Stomach (tissue), 9 donors: ENCODE data around the gene ERI2. TPM values are rescaled to one million over a fixed set of nuclear protein-coding genes. Genes with fewer than 3 reads are reported as not detected.

ENCODE experiments used
- DNase-seq, 2 donors: peaks; one replicate each; pipeline versions ENCODE4 v3.0.0 to v3.0.0-alpha.2; 2013 to 2019
- H3K27ac ChIP-seq, 5 donors: fragments of 200-600 bp in 4 of 5; sonication (generic) in 4 of 5; one replicate each; pipeline ENCODE4 v1.5.1; 2013 to 2019; ENCODE audit warnings: mild to moderate bottlenecking in 1 of 5, moderate library complexity in 1 of 5
- H3K27me3 ChIP-seq, 3 donors: fragments of 200-600 bp; sonication (generic); one replicate each; pipeline ENCODE4 v1.5.1; 2017 to 2019; ENCODE audit warnings: mixed run types in 1 of 3
- H3K36me3 ChIP-seq, 4 donors: fragments of 200-600 bp; sonication (generic); 1 replicate in 3 of 4; 2 replicates in 1 of 4; pipeline ENCODE4 v1.5.1; 2016 to 2019
- H3K4me1 ChIP-seq, 4 donors: fragments of 200-600 bp; sonication (generic); one replicate each; pipeline ENCODE4 v1.5.1; 2016 to 2019
- H3K4me3 ChIP-seq, 4 donors: fragments of 200-600 bp; sonication (generic) in 3 of 4; one replicate each; pipeline ENCODE4 v1.5.1; 2016 to 2019; ENCODE audit warnings: mild to moderate bottlenecking in 1 of 4
- H3K9me3 ChIP-seq, 4 donors: fragments of 200-600 bp; sonication (generic); one replicate each; pipeline ENCODE4 v1.5.1; 2016 to 2019
- CTCF ChIP-seq, 7 experiments: fragments of 450-650 bp in 4 of 7; fragments of 200-600 bp in 3 of 7; sonication (generic) in 3 of 7; IDR thresholded peaks; one replicate each; pipeline ENCODE4 v1.5.1; 2016 to 2019; ENCODE audit warnings: antibody characterized with exemption in 7 of 7, control low read depth in 2 of 7, mild to moderate bottlenecking in 1 of 7
- EP300 ChIP-seq: sonication (generic); formaldehyde crosslinking; IDR thresholded peaks from one replicate; pipeline ENCODE4 v1.6.1; 2017; ENCODE audit warnings: antibody characterized with exemption
- POLR2A ChIP-seq, 4 donors: fragments of 450-650 bp; IDR thresholded peaks; one replicate each; pipeline ENCODE4 v1.6.1; 2016; ENCODE audit warnings: antibody characterized with exemption in 4 of 4, control low read depth in 2 of 4, mild to moderate bottlenecking in 1 of 4, moderate library complexity in 1 of 4
- POLR2AphosphoS5 ChIP-seq, 3 donors: sonication (generic); formaldehyde crosslinking; IDR thresholded peaks; one replicate each; pipeline ENCODE4 v1.6.1; 2016; ENCODE audit warnings: antibody characterized with exemption in 3 of 3
- WGBS, 5 donors: extraction: QIAGEN DNeasy Blood & Tissue Kit in 3 of 5; methylation state at CpG; one replicate each; pipeline versions ENCODE4 v1.1.5 to v1.1.7; 2013 to 2018; 5-methylcytosine and 5-hydroxymethylcytosine counted together
- intact Hi-C: fragments of 100-400 bp; cut with DNase I; formaldehyde crosslinking; loops from one replicate; pipeline ENCODE4 v1.15.1; 2023; ENCODE audit warnings: low total_unique reads
- polyA plus RNA-seq, 3 donors: library from polyadenylated mRNA; stranded (reverse); fragments of 200-250 nt; gene quantifications; one replicate each; pipeline ENCODE4 v1.2.3, GENCODE V29; 2013
- total RNA-seq, 5 donors: library from RNA; depleted of rRNA; stranded (reverse); fragments of >200 nt; gene quantifications; one replicate each; pipeline versions ENCODE4 v1.1.0 to v1.2.3, GENCODE V29; 2014 to 2016
- donor health status: healthy with polysubstance abuse.
- donor health status: Bipolar disorder and iron deficiency.
- donor health status: healthy.

Gene ERI2
- total and polyA plus RNA-seq, 8 donors, result 8.5 to 49.0 (median 11.4) TPM

GRCh38 chr16:20844054-20844453, 37.8 kb upstream of the ERI2 start:
- DNase-seq, result no peak
- Histone ChIP-seq H3K4me3 (no peak overlapping the region), H3K4me1 (no peaks in the 10 kb centered on the region), H3K36me3 (peaks cover 0 to 49% (median 31%) of the 10 kb centered on the region in 4 donors), H3K9me3 (no peaks in the 10 kb centered on the region), H3K27ac (no peak overlapping the region), H3K27me3 (no peaks in the 10 kb centered on the region)
- 82 to 90% (median 86%) methylated on average over 2 of the region's 2 CpGs for WGBS, 5 donors
- intact Hi-C loops, result no loop called here
- no peak for TF ChIP-seq POLR2AphosphoS5 (IDR thresholded peaks at IDR 0.05)
- TF ChIP-seq EP300, result no peak
- TF ChIP-seq POLR2A (IDR thresholded peaks at IDR 0.05), result no peak
- TF ChIP-seq CTCF (IDR thresholded peaks at IDR 0.05), result no peak

DNA sequence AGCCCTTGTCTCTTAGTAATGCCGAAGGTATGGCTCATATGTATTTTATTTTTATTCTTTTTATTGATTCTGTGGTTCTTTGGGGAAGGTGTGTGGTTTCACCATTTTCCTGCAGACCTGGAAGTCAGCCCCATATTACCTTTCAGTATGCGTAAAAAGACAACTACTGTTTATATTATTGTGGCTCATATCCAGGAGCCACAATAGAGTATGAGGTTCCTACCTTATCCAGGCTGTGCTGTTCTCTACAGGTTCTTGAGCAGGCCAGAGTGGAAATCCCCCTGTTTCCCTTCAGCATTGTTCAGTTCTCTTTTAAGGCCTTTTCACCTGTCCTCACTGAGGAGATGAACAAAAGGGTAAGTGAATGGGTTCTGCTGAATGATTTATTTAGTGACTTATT, 33.2 kb upstream of the ERI2 start:
- intact Hi-C loops, result no loop called here
- Histone ChIP-seq H3K27ac (no peak overlapping the region), H3K36me3 (peaks cover 3 to 62% (median 45%) of the 10 kb centered on the region in 4 donors), H3K27me3 (no peaks in the 10 kb centered on the region), H3K4me1 (no peaks in the 10 kb centered on the region), H3K9me3 (peaks cover 0 to 4% (median 0%) of the 10 kb centered on the region in 4 donors), H3K4me3 (no peak overlapping the region)
- WGBS, 5 donors, result 78 to 94% (median 90%) methylated on average over 2 of the region's 2 CpGs
- no peak for DNase-seq
- TF ChIP-seq CTCF (IDR thresholded peaks at IDR 0.05) (no peak), POLR2AphosphoS5 (IDR thresholded peaks at IDR 0.05) (no peak), POLR2A (IDR thresholded peaks at IDR 0.05) (no peak), EP300 (no peak)

DNA sequence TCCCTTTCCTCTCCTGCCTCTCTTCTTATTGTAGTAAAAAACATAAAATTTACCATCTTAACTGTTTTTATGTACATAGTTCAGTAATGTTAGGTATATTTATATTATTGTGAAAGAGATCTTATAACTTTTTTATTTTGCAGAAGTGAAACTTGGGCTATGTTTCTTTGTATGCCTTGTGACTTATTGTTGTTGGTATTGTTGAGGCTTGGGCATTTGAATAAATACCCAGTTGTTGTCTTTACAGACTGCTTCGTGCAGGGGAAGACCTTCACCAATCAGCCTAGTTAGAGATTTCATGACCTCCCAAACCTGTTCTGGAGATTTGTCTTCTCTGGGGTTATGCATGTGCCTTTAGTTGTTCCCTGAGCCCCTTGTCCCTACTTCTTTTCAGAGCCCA, 32.0 kb upstream of the ERI2 start:
- Histone ChIP-seq H3K27me3 (no peaks in the 10 kb centered on the region), H3K9me3 (peaks cover 0 to 4% (median 0%) of the 10 kb centered on the region in 4 donors), H3K36me3 (peaks cover 3 to 69% (median 56%) of the 10 kb centered on the region in 4 donors), H3K27ac (no peak overlapping the region), H3K4me3 (no peak overlapping the region), H3K4me1 (no peaks in the 10 kb centered on the region)
- WGBS, 5 donors, result 58 to 86% (median 80%) methylated on average over 1 of the region's 1 CpG
- intact Hi-C loops, result no loop called here
- no peak for DNase-seq
- TF ChIP-seq EP300 (no peak), CTCF (IDR thresholded peaks at IDR 0.05) (no peak), POLR2A (IDR thresholded peaks at IDR 0.05) (no peak), POLR2AphosphoS5 (IDR thresholded peaks at IDR 0.05) (no peak)

DNA sequence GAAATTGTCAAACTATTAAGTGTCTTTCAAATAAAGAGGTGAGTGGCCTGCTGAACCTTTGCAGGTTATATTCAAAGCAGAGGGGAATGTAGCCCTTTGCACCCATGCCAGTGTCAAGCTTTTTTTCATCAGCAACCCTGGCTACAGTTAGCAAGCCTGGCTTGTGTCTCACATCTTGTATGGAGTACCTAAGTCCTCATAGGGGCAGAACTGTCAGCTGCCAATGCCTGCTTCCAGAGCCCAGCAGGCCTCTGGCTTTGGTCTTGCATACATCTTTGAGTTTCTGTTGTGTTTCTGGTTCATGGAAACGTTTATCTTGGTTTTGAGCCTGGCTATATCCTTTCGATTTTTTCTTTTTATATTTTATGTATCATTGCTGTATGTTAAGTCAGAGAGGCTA, 26.8 kb upstream of the ERI2 start:
- no peak for DNase-seq
- peaks cover 0 to 4% (median 0%) of the 10 kb centered on the region in 4 donors for H3K9me3 ChIP-seq
- 68 to 88% (median 85%) methylated on average over 2 of the region's 2 CpGs for WGBS, 5 donors

More for the DNA sequence above, 26.8 kb upstream of the ERI2 start:
- no peak overlapping the region for H3K4me3 ChIP-seq
- intact Hi-C loops, result no loop called here
- no peaks in the 10 kb centered on the region for H3K4me1 ChIP-seq
- H3K27ac ChIP-seq, result no peak overlapping the region
- TF ChIP-seq EP300, result no peak
- TF ChIP-seq POLR2A (IDR thresholded peaks at IDR 0.05), result no peak
- no peak for TF ChIP-seq CTCF (IDR thresholded peaks at IDR 0.05)
- no peak for TF ChIP-seq POLR2AphosphoS5 (IDR thresholded peaks at IDR 0.05)
- H3K36me3 ChIP-seq, result peaks cover 3 to 61% (median 52%) of the 10 kb centered on the region in 4 donors
- no peaks in the 10 kb centered on the region for H3K27me3 ChIP-seq
